Measurements from ENCODE around the gene KDM6B. TPM values are rescaled to one million over a fixed set of nuclear protein-coding genes. Genes with fewer than 3 reads are reported as not detected.
A peak's percentile ranks its signal among the peaks of the same experiment; 100 is the strongest.

Gene KDM6B
- total RNA-seq, 1 donor from 2014 or later, result 46.1 TPM

DNA sequence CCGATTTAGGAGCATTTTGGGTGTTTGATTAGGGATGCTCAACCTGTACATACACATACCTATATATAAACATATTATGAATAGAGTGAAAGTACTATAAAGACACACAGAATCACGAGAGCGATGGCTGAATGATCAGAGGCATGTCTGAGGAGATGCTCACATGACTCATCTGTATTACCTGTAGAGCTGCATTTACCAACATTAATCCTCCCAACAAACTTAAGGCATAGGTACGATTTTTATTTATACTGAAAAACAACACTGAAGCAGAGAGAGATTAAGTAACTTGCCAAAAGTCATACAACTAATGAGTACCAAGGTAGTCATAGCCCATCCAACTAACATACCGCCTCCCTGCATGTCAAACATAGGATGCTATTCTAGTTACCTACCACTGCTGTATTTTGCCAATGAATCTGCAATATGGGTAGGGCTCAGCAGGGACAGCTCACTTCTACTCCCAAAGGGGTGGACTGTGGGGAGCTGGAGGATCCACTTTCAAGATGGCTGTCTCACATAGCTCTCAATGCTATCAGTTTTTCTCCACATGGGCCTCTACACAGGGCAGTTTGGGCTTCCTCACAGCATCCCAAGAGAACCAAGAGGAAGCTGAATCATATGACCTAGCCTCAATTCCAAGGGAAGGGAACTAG is 31.1 kb downstream of the KDM6B start:
- Histone ChIP-seq H3K36me3 (peaks cover 11% of the 10 kb centered on the region), H3K27me3 (ENCODE audit: low read depth) (no peaks in the 10 kb centered on the region), H3K9me3 (no peaks in the 10 kb centered on the region), H3K4me3 (no peak overlapping the region), H3K27ac (no peak overlapping the region), H3K4me1 (peaks cover 22% of the 10 kb centered on the region)
- DNase-seq (no peak), ATAC-seq (no peak)
- intact Hi-C loops (cut with DNase I), result no loop called here
- TF ChIP-seq, protein P1, sequence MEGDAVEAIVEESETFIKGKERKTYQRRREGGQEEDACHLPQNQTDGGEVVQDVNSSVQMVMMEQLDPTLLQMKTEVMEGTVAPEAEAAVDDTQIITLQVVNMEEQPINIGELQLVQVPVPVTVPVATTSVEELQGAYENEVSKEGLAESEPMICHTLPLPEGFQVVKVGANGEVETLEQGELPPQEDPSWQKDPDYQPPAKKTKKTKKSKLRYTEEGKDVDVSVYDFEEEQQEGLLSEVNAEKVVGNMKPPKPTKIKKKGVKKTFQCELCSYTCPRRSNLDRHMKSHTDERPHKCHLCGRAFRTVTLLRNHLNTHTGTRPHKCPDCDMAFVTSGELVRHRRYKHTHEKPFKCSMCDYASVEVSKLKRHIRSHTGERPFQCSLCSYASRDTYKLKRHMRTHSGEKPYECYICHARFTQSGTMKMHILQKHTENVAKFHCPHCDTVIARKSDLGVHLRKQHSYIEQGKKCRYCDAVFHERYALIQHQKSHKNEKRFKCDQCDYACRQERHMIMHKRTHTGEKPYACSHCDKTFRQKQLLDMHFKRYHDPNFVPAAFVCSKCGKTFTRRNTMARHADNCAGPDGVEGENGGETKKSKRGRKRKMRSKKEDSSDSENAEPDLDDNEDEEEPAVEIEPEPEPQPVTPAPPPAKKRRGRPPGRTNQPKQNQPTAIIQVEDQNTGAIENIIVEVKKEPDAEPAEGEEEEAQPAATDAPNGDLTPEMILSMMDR (IDR thresholded peaks at IDR 0.05), result no peak

DNA sequence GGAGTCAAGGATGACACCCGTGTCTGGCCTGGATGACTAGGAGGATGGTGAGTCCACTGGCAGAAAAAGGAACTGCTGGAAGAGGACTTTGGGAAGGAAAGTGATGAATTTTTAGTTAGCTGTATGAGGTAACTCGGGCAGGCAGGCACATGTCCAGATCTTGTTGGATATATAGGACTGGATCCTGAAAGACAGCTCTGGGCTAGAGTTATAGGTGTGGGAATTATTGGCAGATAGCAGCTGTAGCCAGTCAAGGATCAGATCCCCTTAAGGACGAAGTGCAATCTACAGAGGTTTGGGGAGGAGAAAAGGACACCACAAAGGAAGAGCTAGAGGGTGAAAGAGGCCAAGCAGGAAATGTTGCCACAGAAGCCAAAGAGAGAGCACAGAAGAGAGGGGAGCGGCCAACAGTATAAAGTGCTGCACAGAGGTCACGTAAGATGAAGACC is 33.9 kb downstream of the KDM6B start:
- Histone ChIP-seq H3K9me3 (no peaks in the 10 kb centered on the region), H3K27me3 (ENCODE audit: low read depth) (no peaks in the 10 kb centered on the region), H3K27ac (no peak overlapping the region), H3K36me3 (peaks cover 4% of the 10 kb centered on the region), H3K4me3 (no peak overlapping the region), H3K4me1 (peaks cover 21% of the 10 kb centered on the region)
- intact Hi-C loops (cut with DNase I), result no loop called here
- DNase-seq (no peak), ATAC-seq (peak in 1 of 2 donors; percentile 48)
- TF ChIP-seq, protein P1 (IDR thresholded peaks at IDR 0.05), result no peak

DNA sequence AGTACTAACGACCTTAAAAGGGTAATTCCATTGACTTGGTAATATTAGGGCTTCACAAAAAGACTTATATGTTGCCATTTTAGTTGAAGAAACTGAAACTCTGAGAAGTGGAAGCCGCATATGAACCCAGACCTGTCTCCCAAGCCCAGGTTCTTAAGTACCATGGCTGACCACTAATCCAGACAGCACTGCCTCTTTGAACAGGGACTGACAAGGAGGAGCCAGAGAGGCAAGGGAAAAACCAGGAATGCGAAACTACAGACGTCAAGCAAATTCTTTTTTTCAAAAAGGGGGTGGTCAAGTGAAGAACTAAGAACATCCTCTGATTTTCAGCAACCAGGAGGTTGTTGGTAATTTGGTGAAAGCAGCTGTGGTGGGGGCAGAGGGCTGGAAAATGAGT is 39.0 kb downstream of the KDM6B start:
- no peak overlapping the region for H3K27ac ChIP-seq
- H3K9me3 ChIP-seq, result no peaks in the 10 kb centered on the region
- H3K4me1 ChIP-seq, result peaks cover 15% of the 10 kb centered on the region
- ATAC-seq (peak in 1 of 2 donors; percentile 82), DNase-seq (no peak)
- TF ChIP-seq, protein P1 (IDR thresholded peaks at IDR 0.05), result no peak
- H3K36me3 ChIP-seq, result peaks cover 4% of the 10 kb centered on the region
- intact Hi-C loops (cut with DNase I), result no loop called here
- H3K4me3 ChIP-seq, result no peak overlapping the region
- no peaks in the 10 kb centered on the region for H3K27me3 ChIP-seq (ENCODE audit: low read depth)

DNA sequence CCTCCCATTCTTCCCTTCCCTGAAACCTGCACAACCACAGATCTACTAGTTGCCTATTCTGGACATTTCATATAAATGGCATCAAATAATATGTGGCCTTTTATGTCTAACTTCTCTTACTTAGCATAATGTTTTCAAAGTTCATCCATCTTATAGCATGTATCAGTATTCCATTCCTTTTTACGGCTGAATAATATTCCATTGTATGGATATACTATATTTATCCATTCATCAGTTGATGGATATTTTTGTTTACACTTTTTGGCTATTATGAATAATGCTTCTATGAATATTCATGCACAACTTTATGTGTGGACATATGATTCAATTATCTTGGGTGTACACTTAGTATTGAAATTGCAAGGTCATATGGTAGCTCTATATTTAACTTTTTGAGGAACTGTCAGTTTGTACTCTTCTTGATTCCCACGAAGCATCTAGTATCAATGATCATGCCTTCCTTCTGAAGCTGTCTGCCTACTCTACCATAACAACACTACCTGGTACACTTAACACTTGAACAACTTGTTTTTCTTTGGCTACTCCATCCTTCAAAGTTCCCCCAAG is 41.9 kb downstream of the KDM6B start:
- Histone ChIP-seq H3K27ac (no peak overlapping the region), H3K4me3 (no peak overlapping the region), H3K36me3 (peaks cover 14% of the 10 kb centered on the region), H3K9me3 (no peaks in the 10 kb centered on the region), H3K27me3 (ENCODE audit: low read depth) (no peaks in the 10 kb centered on the region), H3K4me1 (peaks cover 10% of the 10 kb centered on the region)
- ATAC-seq (no peak), DNase-seq (no peak)
- TF ChIP-seq, protein P1 (IDR thresholded peaks at IDR 0.05), result no peak
- intact Hi-C loops (cut with DNase I), result no loop called here

DNA sequence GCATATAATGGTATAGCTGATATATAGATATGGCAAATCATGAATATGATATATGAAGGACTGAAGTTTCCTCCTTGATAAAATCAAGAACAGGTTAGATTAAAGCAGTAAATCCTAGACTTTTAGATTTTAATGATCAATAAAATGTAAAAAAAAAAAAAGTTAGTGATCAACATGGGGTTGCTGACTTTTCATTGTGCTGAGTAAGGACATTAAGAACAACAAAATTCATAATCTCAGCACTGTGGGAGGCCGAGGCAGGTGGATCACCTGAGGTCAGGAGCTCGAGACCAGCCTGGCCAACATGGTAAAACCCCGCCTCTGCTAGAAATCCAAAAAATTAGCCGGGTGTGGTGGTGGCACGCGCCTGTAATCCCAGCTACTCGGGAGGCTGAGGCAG is 44.2 kb downstream of the KDM6B start:
- Histone ChIP-seq H3K4me3 (no peak overlapping the region), H3K9me3 (no peaks in the 10 kb centered on the region), H3K36me3 (peaks cover 21% of the 10 kb centered on the region), H3K27ac (no peak overlapping the region), H3K4me1 (peaks cover 26% of the 10 kb centered on the region), H3K27me3 (ENCODE audit: low read depth) (no peaks in the 10 kb centered on the region)
- intact Hi-C loops (cut with DNase I), result no loop called here
- DNase-seq (no peak), ATAC-seq (no peak)
- TF ChIP-seq, protein P1 (IDR thresholded peaks at IDR 0.05), result no peak
